RWPE1 (cell line): ENCODE measurements around the gene LENEP.

Source experiments
- CTCF ChIA-PET: fragments of 350-600 bp; sonication (Branson Sonifier 250); formaldehyde crosslinking; extraction: SDS; loops from one replicate; lab custom pipeline; 2021; lab: Yijun Ruan, JAX
- POLR2A ChIA-PET: fragments of 400-600 bp; formaldehyde crosslinking; extraction: SDS; loops from one replicate; lab custom pipeline; 2020; ENCODE audit warnings: antibody characterized with exemption; ENCODE audit not compliant: low non-redundant PET; lab: Yijun Ruan, JAX
- DNase-seq: peaks from one replicate; pipeline ENCODE4 v3.0.0; 2012; ENCODE audit warnings: low spot score
- H3K27ac ChIP-seq: fragments of 450-650 bp; 2 replicates; pipeline ENCODE4 v1.5.1; 2017
- CTCF ChIP-seq: fragments of 450-650 bp; conservative IDR thresholded peaks from 2 replicates; pipeline ENCODE4 v1.5.1; 2017; ENCODE audit warnings: low read depth, mild to moderate bottlenecking

The LENEP gene

GRCh38 chr1:155034318-155035208 lies 41.2 kb downstream of the LENEP start:
- DNase-seq = no peak
- ChIA-PET CTCF (interaction anchor here (0.7 to 1.5 kb wide), 2 partner anchors 17 to 27 kb away, joined by 4 read pairs; no protein-coding TSS in a partner anchor), POLR2A (no interaction called here)
- TF ChIP-seq CTCF = no peak
- H3K27ac ChIP-seq = peak overlapping the region; percentile 39

- TF ChIP-seq CTCF = no peak
- POLR2A ChIA-PET = no interaction called here
- no peak for DNase-seq
- no peak overlapping the region for H3K27ac ChIP-seq
- CTCF ChIA-PET = no interaction called here
These were observed 42.5 kb downstream of the LENEP start for GRCh38 chr1:155035936-155036335.

- TF ChIP-seq CTCF = no peak
- ChIA-PET POLR2A (no interaction called here), CTCF (interaction anchor here (0.5 to 1.3 kb wide), 3 partner anchors 18 to 498 kb away, joined by 3 to 7 read pairs (median 4); no protein-coding TSS in a partner anchor)
- DNase-seq = no peak
- peak overlapping the region; percentile 81; the same call in 1 of the 2 replicates for H3K27ac ChIP-seq
These were observed 43.7 kb downstream of the LENEP start for GRCh38 chr1:155037043-155037442.

- ChIA-PET POLR2A (no interaction called here), CTCF (interaction anchor here (0.5 to 1.4 kb wide), 7 partner anchors 8 to 499 kb away, joined by 3 to 7 read pairs (median 3); partner anchors contain the start of gene ADAM15)
- no peak for DNase-seq
- H3K27ac ChIP-seq = peak overlapping the region; percentile 81
- TF ChIP-seq CTCF = no peak
These were observed 44.6 kb downstream of the LENEP start for GRCh38 chr1:155037851-155038441.

- peak overlapping the region; percentile 81 for H3K27ac ChIP-seq
- peak; percentile 78 for DNase-seq
- ChIA-PET POLR2A (no interaction called here), CTCF (interaction anchor here (0.5 to 1.5 kb wide), 4 partner anchors 13 to 53 kb away, joined by 3 to 7 read pairs (median 4); partner anchors contain the start of gene ADAM15)
- no peak for TF ChIP-seq CTCF
These were observed 45.4 kb downstream of the LENEP start for GRCh38 chr1:155038602-155039307.

GRCh38 chr1:155039308-155039669 lies 45.9 kb downstream of the LENEP start:
- ChIA-PET CTCF (interaction anchor here (1.4 to 1.5 kb wide), 2 partner anchors 12 to 22 kb away, joined by 6 to 7 read pairs; partner anchors contain the start of gene ADAM15), POLR2A (no interaction called here)
- DNase-seq = no peak
- no peak for TF ChIP-seq CTCF
- peak overlapping the region; percentile 81 for H3K27ac ChIP-seq
